ENCODE data around the gene CDO1. TPM values are rescaled to one million over a fixed set of nuclear protein-coding genes. Genes with fewer than 3 reads are reported as not detected.
A peak's percentile ranks its signal among the peaks of the same experiment; 100 is the strongest.

Gene CDO1
- total RNA-seq, 2 donors from 2014 or later: 7.6 to 11.7 TPM

GRCh38 chr5:115847290-115847689, 30.8 kb upstream of the CDO1 start:
- no peaks in the 10 kb centered on the region for H3K4me1 ChIP-seq (ENCODE audit: control insufficient read depth, insufficient read depth, low read length)
- WGBS, 2 experiments (ENCODE audit: insufficient coverage in 1 of 2, insufficient read length in 1 of 2): 93 to 100% methylated on average over 1 to 6 of the region's 7 CpGs
- H3K4me3 ChIP-seq (ENCODE audit: low read length): no peak overlapping the region
- Mint-ChIP-seq H3K27ac (no peak overlapping the region), H3K4me3 (no peak overlapping the region), H3K36me3 (ENCODE audit: low read depth) (no peaks in the 10 kb centered on the region), H3K4me1 (peaks cover 20% of the 10 kb centered on the region), H3K27me3 (ENCODE audit: insufficient read depth) (peaks cover 7% of the 10 kb centered on the region), H3K9me3 (no peaks in the 10 kb centered on the region)
- no peaks in the 10 kb centered on the region for H3K36me3 ChIP-seq (ENCODE audit: control insufficient read depth, insufficient read depth, low read length)
- H3K9ac ChIP-seq (ENCODE audit: extremely low read depth, low read length, poor library complexity, severe bottlenecking): no peak overlapping the region
- no peaks in the 10 kb centered on the region for H3K9me3 ChIP-seq (ENCODE audit: control insufficient read depth, low read length)
- DNase-seq: no peak
- no peak overlapping the region for H3K27ac ChIP-seq (ENCODE audit: low read depth, low read length)
- no peaks in the 10 kb centered on the region for H3K27me3 ChIP-seq (ENCODE audit: control insufficient read depth, insufficient read depth, low read length, poor library complexity, severe bottlenecking)
- TF ChIP-seq CTCF (conservative IDR thresholded peaks at IDR 0.05): no peak

GRCh38 chr5:115844321-115844817, 27.9 kb upstream of the CDO1 start:
- no peak for DNase-seq
- Mint-ChIP-seq H3K36me3 (ENCODE audit: low read depth) (no peaks in the 10 kb centered on the region), H3K4me1 (peaks cover 21% of the 10 kb centered on the region), H3K27me3 (ENCODE audit: insufficient read depth) (peaks cover 7% of the 10 kb centered on the region), H3K4me3 (no peak overlapping the region), H3K9me3 (no peaks in the 10 kb centered on the region), H3K27ac (no peak overlapping the region)
- Histone ChIP-seq H3K4me3 (ENCODE audit: low read length) (no peak overlapping the region), H3K4me1 (ENCODE audit: control insufficient read depth, insufficient read depth, low read length) (no peaks in the 10 kb centered on the region), H3K9me3 (ENCODE audit: control insufficient read depth, low read length) (no peaks in the 10 kb centered on the region), H3K36me3 (ENCODE audit: control insufficient read depth, insufficient read depth, low read length) (no peaks in the 10 kb centered on the region), H3K27ac (ENCODE audit: low read depth, low read length) (no peak overlapping the region), H3K27me3 (ENCODE audit: control insufficient read depth, insufficient read depth, low read length, poor library complexity, severe bottlenecking) (no peaks in the 10 kb centered on the region), H3K9ac (ENCODE audit: extremely low read depth, low read length, poor library complexity, severe bottlenecking) (no peak overlapping the region)
- WGBS, 2 experiments (ENCODE audit: insufficient coverage in 1 of 2, insufficient read length in 1 of 2): 80% methylated on average over 6 to 7 of the region's 7 CpGs
- no peak for TF ChIP-seq CTCF (conservative IDR thresholded peaks at IDR 0.05)

DNA sequence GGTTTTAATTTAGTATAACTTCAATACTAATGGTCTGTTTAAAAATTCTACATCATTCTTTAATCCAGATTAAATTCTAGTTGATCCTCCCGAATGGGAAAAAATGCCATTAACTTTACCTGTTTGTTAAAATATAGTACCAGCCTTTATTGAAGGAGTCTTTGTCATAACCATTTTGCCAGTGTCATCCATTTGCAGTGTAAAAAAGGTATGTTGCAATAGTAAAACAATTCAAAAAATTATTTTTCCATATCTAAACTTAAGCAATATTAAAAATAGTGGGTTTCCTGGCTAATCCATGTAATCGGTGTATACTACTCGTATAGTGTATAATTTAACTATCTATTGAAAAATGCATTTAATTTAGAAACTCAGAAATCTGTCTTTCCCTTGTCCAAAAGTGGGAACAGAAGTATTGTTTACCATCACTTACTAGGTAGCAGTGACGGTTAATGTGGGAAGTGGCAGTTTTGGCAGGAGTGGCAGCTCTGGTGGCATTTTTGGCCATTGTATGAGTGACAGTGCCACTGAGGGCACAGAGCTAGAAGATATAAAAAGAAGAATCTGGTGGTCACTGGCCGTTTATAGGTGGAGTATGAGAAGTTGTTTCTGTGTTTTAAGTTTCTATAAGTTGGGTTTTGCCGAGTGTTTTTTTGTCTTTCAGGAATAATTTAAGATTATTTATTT, 27.1 kb upstream of the CDO1 start:
- peaks cover 27% of the 10 kb centered on the region for H3K4me1 Mint-ChIP-seq
- WGBS, 2 experiments (ENCODE audit: insufficient coverage in 1 of 2, insufficient read length in 1 of 2): 88 to 100% methylated on average over 1 to 3 of the region's 6 CpGs

More for the DNA sequence above, 27.1 kb upstream of the CDO1 start:
- H3K4me3 ChIP-seq (ENCODE audit: low read length): peak overlapping the region; percentile 90
- DNase-seq: no peak
- TF ChIP-seq CTCF (conservative IDR thresholded peaks at IDR 0.05): no peak
- Mint-ChIP-seq H3K9me3 (no peaks in the 10 kb centered on the region), H3K27ac (no peak overlapping the region), H3K36me3 (ENCODE audit: low read depth) (no peaks in the 10 kb centered on the region), H3K4me3 (peak overlapping the region; percentile 97), H3K27me3 (ENCODE audit: insufficient read depth) (peaks cover 7% of the 10 kb centered on the region)
- no peaks in the 10 kb centered on the region for H3K9me3 ChIP-seq (ENCODE audit: control insufficient read depth, low read length)
- no peaks in the 10 kb centered on the region for H3K4me1 ChIP-seq (ENCODE audit: control insufficient read depth, insufficient read depth, low read length)
- no peaks in the 10 kb centered on the region for H3K27me3 ChIP-seq (ENCODE audit: control insufficient read depth, insufficient read depth, low read length, poor library complexity, severe bottlenecking)
- H3K27ac ChIP-seq (ENCODE audit: low read depth, low read length): no peak overlapping the region
- H3K9ac ChIP-seq (ENCODE audit: extremely low read depth, low read length, poor library complexity, severe bottlenecking): no peak overlapping the region
- peaks cover 1% of the 10 kb centered on the region for H3K36me3 ChIP-seq (ENCODE audit: control insufficient read depth, insufficient read depth, low read length)
